ENCODE measurements around the gene KCTD13.

Gene KCTD13

GRCh38 chr16:29972992-29973383, 47.0 kb upstream of the KCTD13 start:
- Histone ChIP-seq H3K36me3 (ENCODE audit: control insufficient read depth in 2 of 2, insufficient read depth in 1 of 2, low read length in 2 of 2) (peaks cover 0 to 57% of the 10 kb centered on the region in 2 experiments; a peak in 2 of 3 replicates), H3K4me3 (ENCODE audit: low read depth, low read length) (no peak overlapping the region), H3K27ac (ENCODE audit: extremely low read depth, low read depth, low read length) (no peak overlapping the region; the same call in 1 of the 2 replicates), H3K4me1 (ENCODE audit: control insufficient read depth, insufficient read depth, low read length) (peaks cover 8% of the 10 kb centered on the region), H3K9me3 (ENCODE audit: control insufficient read depth, insufficient read depth, low read depth, low read length) (no peaks in the 10 kb centered on the region)
- CTCF ChIA-PET: interaction anchor here (0.6 to 3.2 kb wide), 12 partner anchors 10 to 162 kb away, joined by 3 to 13 read pairs (median 4); partner anchors contain the start of genes KCTD13, PAGR1 and TMEM219
- POLR2A ChIA-PET: interaction anchor here (0.6 to 5.4 kb wide), 32 partner anchors 10 to 677 kb away, joined by 3 to 58 read pairs (median 5); partner anchors contain the start of genes ASPHD1, HIRIP3, INO80E and KCTD13
- TF ChIP-seq SP3 (tag by site-specific recombination; IDR thresholded peaks at IDR 0.05) (no peak), PRDM4 (tag by site-specific recombination; IDR thresholded peaks at IDR 0.05) (peak; percentile 55; the same call in 1 of the 2 replicates), ZNF692 (tag by site-specific recombination; IDR thresholded peaks at IDR 0.05) (0 out of 2 replicates have a peak, but pooled peaks have one; percentile 88), ZNF521 (tag by site-specific recombination; IDR thresholded peaks at IDR 0.05) (no peak), ZNF518A (tag by site-specific recombination; conservative IDR thresholded peaks at IDR 0.05; ENCODE audit: low read depth) (peak; percentile 52), PRDM2 (tag by site-specific recombination; IDR thresholded peaks at IDR 0.05; ENCODE audit: borderline replicate concordance) (no peak), ZNF26 (tag by site-specific recombination; IDR thresholded peaks at IDR 0.05) (0 out of 2 replicates have a peak, but pooled peaks have one; percentile 36), ZNF529 (tag by site-specific recombination; IDR thresholded peaks at IDR 0.05; ENCODE audit: insufficient replicate concordance) (no peak), ZNF501 (tag by site-specific recombination; IDR thresholded peaks at IDR 0.05) (peak; percentile 69), ZNF660 (tag by site-specific recombination; IDR thresholded peaks at IDR 0.05) (peak; percentile 47; the same call in 1 of the 2 replicates), ZNF792 (tag by site-specific recombination; IDR thresholded peaks at IDR 0.05) (0 out of 2 replicates have a peak, but pooled peaks have one; percentile 39), ZNF324 (tag by site-specific recombination; IDR thresholded peaks at IDR 0.05) (0 out of 2 replicates have a peak, but pooled peaks have one; percentile 71), ZNF513 (tag by site-specific recombination; IDR thresholded peaks at IDR 0.05) (peak; percentile 22; the same call in 1 of the 2 replicates), ZNF580 (tag by site-specific recombination; IDR thresholded peaks at IDR 0.05) (peak; percentile 81; the same call in 1 of the 2 replicates), CTCF (tag by site-specific recombination; IDR thresholded peaks at IDR 0.05) (no peak)
